Progenitor cell of endocrine pancreas (in vitro differentiated cells): Measurements from ENCODE around the gene ZGLP1. TPM values are rescaled to one million over a fixed set of nuclear protein-coding genes. Genes with fewer than 3 reads are reported as not detected.

Experiments
- DNase-seq: peaks from one replicate; pipeline ENCODE4 v3.0.0; 2021; ENCODE audit warnings: low spot score; ENCODE audit not compliant: unreplicated experiment
- H3K27ac Mint-ChIP-seq: 2 replicates; pipeline ENCODE4 v1.8.0; 2021; ENCODE audit warnings: mild to moderate bottlenecking, moderate library complexity, mixed read lengths
- H3K27me3 Mint-ChIP-seq: 2 replicates; pipeline ENCODE4 v1.8.0; 2021; ENCODE audit warnings: mixed read lengths
- H3K36me3 Mint-ChIP-seq: 2 replicates; pipeline ENCODE4 v1.8.0; 2022; ENCODE audit warnings: mixed read lengths; ENCODE audit not compliant: insufficient read depth
- H3K4me1 Mint-ChIP-seq: 2 replicates; pipeline ENCODE4 v1.8.0; 2021; ENCODE audit warnings: low read depth, mixed read lengths
- H3K4me3 Mint-ChIP-seq: 2 replicates; pipeline ENCODE4 v1.8.0; 2021; ENCODE audit warnings: low read depth, mild to moderate bottlenecking, moderate library complexity, mixed read lengths
- H3K9me3 Mint-ChIP-seq: 2 replicates; pipeline ENCODE4 v1.8.0; 2021; ENCODE audit warnings: low read depth, mixed read lengths
- CTCF ChIP-seq: fragments of 200-600 bp; sonication (generic); IDR thresholded peaks from one replicate; pipeline ENCODE4 v1.5.0; 2021; ENCODE audit warnings: antibody characterized with exemption, mild to moderate bottlenecking; ENCODE audit not compliant: unreplicated experiment
- total RNA-seq: library from RNA; stranded (reverse); gene quantifications from 2 replicates; pipeline ENCODE4 v1.2.1, GENCODE V29; 2021

ZGLP1 gene
- total RNA-seq, 1 donor from 2014 or later: 26.8 TPM

- Mint-ChIP-seq H3K27me3 (no peaks in the 10 kb centered on the region), H3K36me3 (no peaks in the 10 kb centered on the region), H3K4me3 (peak overlapping the region; percentile 96), H3K4me1 (peaks cover 12% of the 10 kb centered on the region), H3K9me3 (no peaks in the 10 kb centered on the region), H3K27ac (peak overlapping the region; percentile 96)
- no peak for TF ChIP-seq CTCF
- DNase-seq: no peak
Measured at GRCh38 chr19:10332158-10332964, 22.7 kb upstream of the ZGLP1 start.

DNA sequence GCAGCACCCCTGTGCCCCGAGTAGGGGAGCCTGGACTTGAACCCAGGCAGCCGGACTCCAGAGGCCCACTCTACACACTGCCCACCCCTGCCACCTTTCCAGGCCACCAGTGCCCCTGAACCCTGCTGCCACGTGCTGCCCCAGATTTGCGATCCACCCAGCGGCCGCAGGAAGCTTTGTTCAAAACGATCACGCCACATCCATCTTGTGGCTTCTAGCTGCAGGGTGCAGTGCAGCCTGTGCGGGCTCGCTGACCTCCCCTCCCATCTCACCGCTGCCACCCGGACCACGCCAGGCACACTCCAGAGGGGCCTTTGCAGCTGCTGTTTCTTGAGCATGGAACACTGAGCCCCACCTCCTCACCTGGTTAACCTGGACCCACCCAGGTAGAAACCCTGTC, 19.9 kb upstream of the ZGLP1 start:
- Mint-ChIP-seq H3K27ac (no peak overlapping the region), H3K4me3 (no peak overlapping the region), H3K4me1 (peaks cover 12% of the 10 kb centered on the region), H3K27me3 (no peaks in the 10 kb centered on the region), H3K9me3 (no peaks in the 10 kb centered on the region), H3K36me3 (no peaks in the 10 kb centered on the region)
- no peak for TF ChIP-seq CTCF
- no peak for DNase-seq

DNA sequence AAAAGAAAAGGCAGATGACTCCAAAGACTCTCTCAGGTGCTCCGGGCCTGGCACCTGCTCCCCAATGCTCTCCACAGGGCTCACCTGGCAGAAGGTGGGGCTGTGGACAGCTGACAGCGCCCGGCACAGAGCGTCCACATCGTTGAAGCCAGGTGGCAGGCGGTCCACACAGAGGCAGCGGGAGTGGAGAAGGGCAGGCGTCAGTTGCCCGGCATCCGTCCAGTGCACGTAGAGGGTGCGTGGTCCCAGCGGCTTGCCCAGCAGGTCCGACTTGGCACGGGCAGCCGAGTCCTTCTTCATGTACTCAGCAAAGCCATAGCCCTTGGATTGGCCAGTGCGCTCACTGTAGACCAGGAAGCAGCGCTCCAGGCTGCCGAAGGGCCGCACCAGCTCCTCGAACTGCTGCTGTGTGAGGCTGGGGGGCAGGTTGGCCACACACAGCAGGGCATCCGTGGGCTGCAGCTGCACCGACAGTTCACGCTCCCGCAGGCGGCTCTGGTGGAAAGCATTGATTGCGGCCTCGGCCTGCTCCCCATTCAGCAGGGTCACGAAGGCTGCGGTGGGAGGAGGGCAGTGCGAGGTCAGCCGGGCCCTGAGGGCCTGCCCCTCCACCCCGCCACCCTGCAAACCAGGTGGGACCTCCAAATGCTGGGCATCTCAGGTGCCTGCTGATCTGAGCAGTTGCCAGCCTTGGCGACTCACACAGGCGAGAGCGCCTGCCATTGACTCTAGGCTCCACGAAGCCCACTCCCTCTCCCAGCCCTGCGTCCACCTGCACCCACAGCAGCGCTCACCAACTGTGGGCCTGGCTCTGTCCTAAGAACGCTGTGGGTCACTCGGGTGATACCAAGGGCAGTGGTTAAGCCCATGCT, 19.2 kb upstream of the ZGLP1 start:
- no peak overlapping the region for H3K27ac Mint-ChIP-seq
- no peaks in the 10 kb centered on the region for H3K9me3 Mint-ChIP-seq
- H3K27me3 Mint-ChIP-seq: no peaks in the 10 kb centered on the region
- no peak for DNase-seq
- no peaks in the 10 kb centered on the region for H3K36me3 Mint-ChIP-seq
- TF ChIP-seq CTCF: no peak
- no peak overlapping the region for H3K4me3 Mint-ChIP-seq
- H3K4me1 Mint-ChIP-seq: peaks cover 9% of the 10 kb centered on the region

GRCh38 chr19:10327793-10328192, 18.2 kb upstream of the ZGLP1 start:
- H3K36me3 Mint-ChIP-seq: no peaks in the 10 kb centered on the region
- TF ChIP-seq CTCF: no peak
- no peak overlapping the region for H3K27ac Mint-ChIP-seq
- DNase-seq: no peak
- H3K27me3 Mint-ChIP-seq: no peaks in the 10 kb centered on the region
- H3K9me3 Mint-ChIP-seq: no peaks in the 10 kb centered on the region
- no peak overlapping the region for H3K4me3 Mint-ChIP-seq
- H3K4me1 Mint-ChIP-seq: peaks cover 7% of the 10 kb centered on the region

DNA sequence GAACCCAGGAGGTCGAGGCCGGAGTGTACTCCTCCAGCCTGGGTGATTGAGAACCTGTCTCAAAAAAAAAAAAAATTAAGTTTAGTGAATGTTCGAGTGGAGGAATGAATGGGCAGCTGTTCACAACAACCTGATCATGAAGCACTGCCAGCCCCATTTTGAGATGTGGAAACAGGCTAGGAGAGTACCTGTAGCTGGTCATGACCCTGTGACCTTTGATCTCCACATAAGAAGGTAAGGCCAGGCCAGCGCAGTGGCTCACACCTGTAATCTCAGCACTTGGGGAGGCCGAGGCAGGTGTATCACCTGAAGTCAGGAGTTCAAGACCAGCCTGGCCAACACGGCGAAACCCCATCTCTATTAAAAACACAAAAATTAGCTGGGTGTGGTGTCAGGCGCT, 16.1 kb upstream of the ZGLP1 start:
- Mint-ChIP-seq H3K4me3 (no peak overlapping the region), H3K27me3 (no peaks in the 10 kb centered on the region), H3K4me1 (no peaks in the 10 kb centered on the region), H3K9me3 (no peaks in the 10 kb centered on the region), H3K27ac (peak overlapping the region; percentile 33), H3K36me3 (peaks cover 4% of the 10 kb centered on the region)
- TF ChIP-seq CTCF: no peak
- DNase-seq: no peak
